WTC11 (cell line): ENCODE measurements around the gene ISOC2.

Source experiments
- CTCF ChIP-seq: fragments of 200-600 bp; IDR thresholded peaks from 2 replicates; pipeline ENCODE4 v1.8.0; 2022; ENCODE audit warnings: antibody characterized with exemption
- E2F5 ChIP-seq: sonication (generic); formaldehyde crosslinking; IDR thresholded peaks from 2 replicates; pipeline ENCODE4 v1.8.1; 2022; ENCODE audit warnings: mild to moderate bottlenecking, moderate library complexity, missing genetic modification reagents
- HMGA2 ChIP-seq: fragments of 250-450 bp; sonication (Bioruptor Pico); IDR thresholded peaks from 2 replicates; pipeline ENCODE4 v1.4.0; 2021; ENCODE audit warnings: mild to moderate bottlenecking, moderate library complexity
- NR2C2 ChIP-seq: sonication (generic); formaldehyde crosslinking; IDR thresholded peaks from 2 replicates; pipeline ENCODE4 v1.8.0; 2022; ENCODE audit warnings: mild to moderate bottlenecking, missing genetic modification reagents
- SMAD3 ChIP-seq: sonication (generic); formaldehyde crosslinking; IDR thresholded peaks from 2 replicates; pipeline ENCODE4 v1.8.0; 2022; ENCODE audit warnings: missing genetic modification reagents, mild to moderate bottlenecking, borderline replicate concordance
- SP1 ChIP-seq: sonication (generic); formaldehyde crosslinking; conservative IDR thresholded peaks from 2 replicates; pipeline ENCODE4 v1.8.1; 2022; ENCODE audit warnings: missing genetic modification reagents
- USF2 ChIP-seq: sonication (generic); formaldehyde crosslinking; IDR thresholded peaks from 2 replicates; pipeline ENCODE4 v1.8.1; 2023; ENCODE audit warnings: mild to moderate bottlenecking, missing genetic modification reagents, moderate library complexity
- ZNF263 ChIP-seq: sonication (generic); formaldehyde crosslinking; IDR thresholded peaks from 2 replicates; pipeline ENCODE4 v1.8.1; 2022; ENCODE audit warnings: low read depth, mild to moderate bottlenecking, moderate library complexity, missing genetic modification reagents

DNA sequence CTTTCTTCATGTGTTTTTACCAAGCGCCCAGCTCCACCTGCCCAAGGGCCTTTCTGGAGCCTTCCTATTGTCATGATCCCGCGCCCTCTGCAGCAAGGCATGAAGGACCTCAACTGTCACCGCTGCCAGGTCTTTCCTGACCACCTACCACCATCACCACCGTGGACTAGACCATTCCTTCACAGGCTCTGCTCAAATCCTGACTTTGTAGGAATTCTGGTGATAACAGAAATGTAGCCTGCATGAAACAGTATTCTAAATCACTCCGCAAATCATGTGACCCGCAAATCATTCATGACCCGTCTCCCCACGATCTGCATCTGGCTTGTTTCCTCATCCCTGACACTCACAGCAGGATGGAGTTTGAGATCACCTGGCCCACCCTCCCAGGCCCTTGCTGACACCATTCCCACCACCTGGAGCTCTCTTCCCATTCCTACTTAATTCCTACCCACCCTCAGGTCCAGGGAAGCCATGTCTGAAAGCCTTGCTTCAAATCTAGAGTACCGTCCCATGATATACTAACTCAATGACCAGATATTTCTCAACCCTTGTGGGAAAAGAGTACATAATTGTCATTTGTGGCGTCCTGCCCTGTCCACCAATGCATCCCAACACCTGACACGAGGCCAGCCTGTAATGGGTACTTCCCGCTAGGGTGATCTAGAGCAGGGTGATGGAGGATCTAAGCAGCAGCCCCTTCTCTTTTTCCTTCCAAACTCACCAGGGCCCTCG, 55.2 kb downstream of the ISOC2 start:
- TF ChIP-seq SP1 (no peak), CTCF (no peak), SMAD3 (CRISPR knock-in tag) (no peak), NR2C2 (CRISPR knock-in tag) (no peak), HMGA2 (no peak), USF2 (CRISPR knock-in tag) (0 out of 2 replicates have a peak, but pooled peaks have one; percentile 13), ZNF263 (CRISPR knock-in tag) (no peak), E2F5 (CRISPR knock-in tag) (no peak)
